Raji (cell line): ENCODE data around the gene ADSL.

Experiments
- POLR2A ChIP-seq: IDR thresholded peaks from 2 replicates; pipeline ENCODE4 v1.6.1; 2011; ENCODE audit warnings: low read depth, low read length, control low read depth; ENCODE audit not compliant: insufficient read depth

Gene ADSL

DNA sequence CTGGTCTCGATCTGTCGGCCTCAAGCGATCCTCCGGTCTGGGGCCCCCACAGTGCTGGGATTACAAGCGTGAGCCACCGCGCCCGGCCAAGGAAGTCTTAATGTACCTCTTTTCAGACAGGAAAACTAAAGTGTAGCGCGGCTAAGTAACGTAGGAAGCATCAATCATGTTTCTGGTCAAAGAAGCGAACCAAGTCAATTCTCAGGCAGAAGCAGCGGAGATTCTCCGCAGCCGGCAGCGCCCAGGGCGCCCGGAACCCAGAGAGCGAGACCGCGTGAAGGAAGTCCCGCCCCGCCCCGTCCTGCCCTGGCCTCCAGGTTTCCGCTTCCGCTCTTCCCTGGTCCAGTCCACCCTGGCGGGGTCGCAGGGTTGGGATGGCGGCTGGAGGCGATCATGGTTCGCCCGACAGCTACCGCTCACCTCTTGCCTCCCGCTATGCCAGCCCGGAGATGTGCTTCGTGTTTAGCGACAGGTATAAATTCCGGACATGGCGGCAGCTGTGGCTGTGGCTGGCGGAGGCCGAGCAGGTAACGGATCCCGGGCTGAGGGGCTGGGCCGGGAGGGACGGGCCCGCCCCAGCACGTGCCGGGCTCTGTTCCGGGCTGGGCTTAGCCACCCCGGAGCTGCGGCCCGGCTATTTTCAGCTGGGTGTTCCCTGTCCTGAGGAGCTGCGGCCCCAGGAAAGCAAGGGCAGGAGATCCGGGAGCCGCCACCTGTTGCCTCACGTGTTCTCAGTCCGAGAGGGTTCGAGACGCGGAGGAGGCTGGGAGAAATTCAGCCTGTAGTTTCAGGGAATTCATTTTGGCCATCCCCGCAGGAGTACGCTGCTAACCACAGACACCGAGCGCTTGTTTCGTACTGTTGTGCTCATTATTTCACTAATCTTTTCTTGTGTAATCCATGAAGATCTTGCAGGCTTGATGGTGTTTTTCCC lies at the start of gene ADSL:
Gene ADSL, plus strand, starts transcription at position 316 of the 934 bp plus-strand sequence. Its CDS starts 59 bp downstream, at position 375.
- peak; percentile 99 for TF ChIP-seq POLR2A

DNA sequence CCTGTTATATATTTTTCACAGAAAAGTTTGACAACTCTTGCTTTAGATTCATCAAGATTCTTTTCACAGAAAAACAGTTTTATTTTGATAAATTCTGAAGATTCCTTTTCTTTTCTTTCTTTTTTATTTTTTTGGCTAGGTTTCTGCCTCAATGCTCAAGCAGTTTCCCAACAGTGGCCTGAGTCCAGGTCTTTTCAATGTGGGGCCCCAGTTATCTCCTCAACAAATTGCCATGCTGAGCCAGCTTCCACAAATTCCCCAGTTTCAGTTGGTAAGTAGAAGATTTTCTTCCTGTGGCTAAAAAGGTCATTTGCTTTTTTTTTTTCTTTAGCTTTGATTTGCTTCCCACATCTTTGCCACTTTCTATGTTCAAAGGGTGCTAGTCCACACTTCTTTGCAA lies 46.0 kb upstream of the ADSL start:
- no peak for TF ChIP-seq POLR2A

DNA sequence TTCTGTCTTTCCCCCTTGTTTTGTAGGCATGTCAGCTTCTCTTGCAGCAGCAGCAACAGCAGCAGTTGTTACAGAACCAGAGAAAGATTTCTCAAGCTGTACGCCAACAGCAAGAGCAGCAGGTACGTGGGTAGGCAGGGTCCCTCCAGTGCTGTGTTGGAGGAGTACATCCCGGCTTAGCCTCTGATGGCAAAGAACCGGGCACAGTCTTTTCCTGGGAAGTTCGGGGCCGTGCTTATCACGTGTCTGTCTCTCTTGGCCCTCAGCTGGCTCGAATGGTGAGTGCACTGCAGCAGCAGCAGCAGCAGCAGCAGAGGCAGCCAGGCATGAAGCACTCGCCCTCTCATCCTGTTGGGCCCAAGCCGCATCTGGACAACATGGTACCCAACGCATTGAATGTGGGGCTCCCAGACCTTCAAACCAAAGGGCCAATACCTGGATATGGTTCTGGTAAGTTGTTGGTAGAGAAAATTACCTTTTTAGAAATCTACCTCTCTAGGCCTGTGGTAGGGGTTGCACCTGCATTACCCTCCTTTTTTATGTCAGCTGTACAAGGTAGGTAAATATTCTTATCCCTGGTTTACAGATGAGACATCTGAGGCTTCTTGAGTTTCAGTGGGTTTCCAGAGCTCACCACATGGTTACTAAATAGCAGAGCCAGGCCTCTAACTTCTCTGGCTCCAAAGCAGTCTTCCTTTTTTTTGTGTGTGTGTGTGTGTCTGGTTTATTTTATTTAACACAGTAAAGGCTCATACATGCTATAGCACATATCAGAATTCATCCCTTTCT lies 45.2 kb upstream of the ADSL start:
- no peak for TF ChIP-seq POLR2A

DNA sequence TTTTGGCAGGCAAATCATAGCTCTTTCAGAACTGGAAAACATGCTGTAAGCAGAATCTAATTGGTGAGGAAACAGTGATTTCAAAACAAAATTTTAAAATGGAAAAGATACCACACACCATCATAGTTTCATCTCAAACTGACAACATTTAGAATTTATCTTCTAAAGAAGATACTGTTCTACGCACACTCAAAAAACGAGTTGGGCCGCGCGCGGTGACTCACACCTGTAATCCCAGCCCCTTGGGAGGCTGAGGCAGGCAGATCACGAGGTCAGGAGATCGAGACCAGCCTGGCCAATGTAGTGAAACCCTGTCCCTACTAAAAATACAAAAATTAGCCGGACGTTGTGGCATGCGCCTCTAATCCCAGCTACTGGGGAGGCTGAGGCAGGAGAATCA lies 44.2 kb upstream of the ADSL start:
- TF ChIP-seq POLR2A = no peak

DNA sequence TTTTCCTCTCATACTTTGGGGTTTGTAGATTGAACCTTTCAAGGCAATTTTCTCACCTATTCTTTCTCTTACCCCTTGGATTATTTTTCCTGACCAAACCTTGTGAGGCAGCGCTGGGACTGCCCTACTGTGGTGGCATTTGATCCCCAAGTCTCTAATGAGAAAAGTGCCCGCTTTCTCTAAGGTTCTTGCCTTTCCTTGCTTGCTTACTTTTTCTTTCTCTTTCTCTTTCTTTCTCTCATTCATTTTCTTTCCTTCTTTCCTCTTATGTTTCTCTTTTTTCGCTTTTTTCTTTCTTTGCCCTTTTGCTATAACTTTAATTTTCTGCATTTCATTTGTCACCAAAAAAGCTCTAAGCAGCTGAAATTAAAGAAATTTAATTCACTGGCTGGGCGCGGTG lies 40.7 kb upstream of the ADSL start:
- no peak for TF ChIP-seq POLR2A

DNA sequence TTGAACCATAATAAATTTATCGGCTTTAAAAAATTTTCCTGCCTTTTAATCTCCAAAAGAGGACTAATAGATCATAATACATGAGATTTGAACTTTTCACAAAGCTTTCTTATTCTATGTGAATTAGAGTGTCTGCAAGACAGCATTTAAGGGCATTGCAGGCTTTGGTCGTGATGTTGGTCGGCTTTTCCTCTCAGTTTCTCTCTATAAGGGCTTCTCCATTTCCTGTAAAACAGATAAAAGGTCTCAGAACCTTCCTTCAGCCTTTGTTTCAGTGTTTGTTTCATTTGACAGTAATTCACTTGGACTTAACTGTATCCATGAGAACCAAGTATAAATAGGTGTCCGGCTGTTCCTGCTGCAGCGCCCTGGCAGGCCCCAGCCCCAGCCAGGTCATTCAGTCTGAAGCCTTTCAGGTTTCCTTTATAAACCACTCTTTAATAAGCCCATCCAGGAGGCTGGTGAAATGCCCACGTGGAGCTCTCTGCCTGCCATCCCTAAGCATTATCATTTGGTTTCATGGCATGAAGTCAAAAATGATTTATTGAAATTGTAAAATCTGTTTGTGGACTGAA lies 37.2 kb upstream of the ADSL start:
- no peak for TF ChIP-seq POLR2A

DNA sequence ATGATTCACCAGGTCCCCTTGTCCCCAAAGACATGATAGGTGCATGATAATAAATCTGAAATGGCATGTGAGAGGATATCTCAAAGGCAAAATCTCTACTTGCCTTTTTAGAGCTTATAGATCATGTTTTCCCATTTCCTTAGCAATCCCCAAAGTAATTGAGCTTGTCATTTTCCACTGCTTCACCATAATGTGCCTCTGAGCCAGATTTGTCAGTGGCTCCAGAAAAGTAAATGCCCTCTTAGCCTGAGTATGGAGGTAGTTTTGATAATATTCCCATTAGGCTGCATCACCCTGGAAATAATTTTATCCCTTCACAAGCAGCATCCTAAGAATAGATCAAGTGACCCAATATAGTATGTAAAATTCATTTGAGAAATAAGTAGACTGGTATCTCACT lies 36.7 kb upstream of the ADSL start:
- TF ChIP-seq POLR2A = no peak

DNA sequence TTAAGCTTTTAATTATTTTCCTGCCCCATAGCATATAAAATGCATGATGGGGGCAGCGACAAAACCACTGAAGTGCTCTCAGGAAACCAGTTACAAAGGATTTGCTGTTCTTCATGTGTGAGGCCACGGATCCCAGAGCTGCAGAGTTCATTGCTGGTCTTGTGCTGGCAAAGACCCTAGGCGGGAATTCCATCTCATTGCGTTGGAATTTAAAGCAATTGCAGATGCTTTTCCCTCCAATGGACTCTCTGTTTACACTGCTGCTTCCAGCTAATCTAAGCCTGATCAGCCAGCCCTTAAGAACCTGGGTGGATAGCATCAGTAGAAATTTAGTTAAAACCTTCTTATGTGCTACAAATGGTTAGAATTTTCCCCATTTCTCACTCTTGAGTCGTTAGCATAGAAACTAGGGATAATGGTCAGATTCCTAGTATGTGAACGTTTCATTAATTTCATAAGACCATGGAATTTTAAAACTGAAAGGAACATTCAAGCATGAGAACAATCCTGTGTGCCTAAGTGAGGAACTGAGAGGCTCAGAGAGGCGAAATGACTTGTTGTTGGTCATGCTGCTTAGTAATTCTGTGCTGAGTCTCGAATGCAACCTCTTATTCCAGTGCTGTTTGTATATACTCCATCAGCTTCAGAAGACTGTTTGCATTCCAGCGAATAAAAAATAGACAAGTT lies 36.1 kb upstream of the ADSL start:
- no peak for TF ChIP-seq POLR2A

DNA sequence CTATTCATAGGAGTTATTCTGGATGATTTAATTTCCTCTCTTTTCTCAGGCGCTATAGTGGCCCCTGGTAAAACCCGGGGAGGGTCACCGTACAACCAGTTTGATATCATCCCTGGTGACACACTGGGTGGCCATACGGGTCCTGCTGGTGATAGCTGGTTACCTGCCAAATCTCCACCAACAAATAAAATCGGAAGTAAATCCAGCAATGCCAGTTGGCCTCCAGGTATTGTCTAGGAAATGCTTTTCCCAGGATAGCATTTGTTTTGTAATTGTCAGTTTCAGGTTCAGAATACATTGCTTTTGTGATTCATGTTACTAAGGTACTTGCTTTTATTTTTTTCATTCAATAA lies 35.6 kb upstream of the ADSL start:
- TF ChIP-seq POLR2A = no peak

DNA sequence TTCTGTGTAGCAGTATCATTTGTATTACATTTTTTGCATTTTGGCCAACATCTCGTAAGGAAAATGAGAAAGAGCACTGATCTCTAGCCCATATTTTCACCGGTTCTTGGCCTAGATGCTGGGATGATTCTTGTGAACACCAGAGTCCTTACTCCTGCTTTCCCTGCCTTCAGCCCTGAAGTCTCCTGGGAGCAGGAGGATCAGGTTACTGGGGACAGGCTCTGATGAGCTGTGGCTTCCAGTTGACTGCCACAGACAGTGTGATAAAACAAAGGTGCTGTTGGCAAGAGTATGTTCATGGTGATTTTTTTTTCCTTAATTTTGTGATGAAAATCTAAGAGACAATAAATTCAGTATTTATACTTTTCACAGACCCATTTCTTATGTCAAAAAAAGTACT lies 34.2 kb upstream of the ADSL start:
- TF ChIP-seq POLR2A = no peak

DNA sequence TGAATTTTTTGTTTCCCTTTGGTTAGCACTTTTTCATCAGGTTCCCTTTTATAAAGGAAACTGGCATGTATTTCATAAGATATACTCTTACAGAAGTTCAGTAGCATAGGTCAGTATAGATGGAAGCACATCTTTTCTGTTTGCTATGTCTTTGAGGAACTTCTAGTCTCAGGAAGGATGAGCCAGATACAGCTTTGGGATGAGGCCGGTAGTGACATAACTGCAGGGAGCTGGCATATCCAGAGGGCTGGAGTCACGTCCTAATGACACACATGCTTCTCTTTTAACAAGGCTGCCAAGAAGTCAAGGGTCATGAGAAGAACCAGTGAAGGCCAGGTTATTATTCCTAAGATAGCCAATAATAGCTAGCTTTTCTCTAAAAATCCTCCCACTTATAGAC lies 33.3 kb upstream of the ADSL start:
- TF ChIP-seq POLR2A = no peak

DNA sequence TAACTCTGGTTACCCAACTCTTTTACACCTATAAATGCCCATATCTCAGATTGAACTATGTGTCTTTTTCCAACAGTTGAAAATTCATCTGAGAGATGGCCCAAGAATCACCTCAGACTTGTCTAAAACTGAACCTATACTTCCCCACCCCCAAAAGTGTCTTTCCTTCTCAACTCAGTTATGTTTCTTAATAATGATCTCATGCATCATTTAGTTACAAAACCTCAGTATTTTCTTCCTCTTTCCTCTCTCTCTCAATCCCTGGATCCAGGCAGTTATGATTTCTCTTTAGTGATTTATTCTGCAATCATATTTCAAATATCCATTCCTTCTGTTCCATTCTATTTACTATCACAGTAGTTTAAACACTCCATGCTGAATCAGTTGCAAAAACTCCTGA lies 32.3 kb upstream of the ADSL start:
- TF ChIP-seq POLR2A = no peak

DNA sequence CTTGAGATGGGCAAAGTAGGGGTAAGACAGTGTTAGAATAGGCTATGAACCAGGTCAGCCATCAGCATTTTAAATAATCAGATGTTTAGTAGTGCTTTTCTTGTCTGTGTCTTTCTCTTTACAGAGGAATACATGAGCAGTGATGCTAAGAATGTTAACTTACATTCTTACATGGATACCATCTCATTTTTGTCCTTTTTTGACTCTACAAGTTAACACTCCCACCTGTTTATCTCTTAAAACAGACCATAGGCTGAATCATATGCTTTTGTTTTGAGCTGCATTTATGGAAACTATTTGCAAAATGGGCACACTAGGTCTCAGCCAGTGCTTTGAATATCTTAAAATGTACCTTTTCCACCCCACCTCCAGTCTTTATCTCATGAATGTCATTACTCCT lies 25.6 kb upstream of the ADSL start:
- no peak for TF ChIP-seq POLR2A

DNA sequence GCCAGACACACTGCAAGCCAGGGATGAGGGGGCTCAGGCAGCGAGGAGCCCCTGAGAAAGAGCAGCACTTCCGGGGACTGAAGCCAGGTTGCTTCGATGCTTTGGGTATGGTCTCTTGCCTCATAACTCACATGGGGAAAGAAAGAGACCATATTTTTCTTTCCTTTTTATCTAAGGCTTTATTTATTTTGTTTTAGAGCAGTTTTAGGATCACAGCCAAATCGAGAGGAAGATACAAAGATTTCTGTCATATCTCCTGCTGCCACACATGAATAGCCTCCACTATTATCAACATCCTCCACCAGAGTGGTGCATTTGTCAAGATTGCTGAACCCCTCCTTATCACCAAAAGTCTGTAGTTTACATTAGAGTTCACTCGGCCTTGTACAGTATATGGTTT lies 24.3 kb upstream of the ADSL start:
- no peak for TF ChIP-seq POLR2A

DNA sequence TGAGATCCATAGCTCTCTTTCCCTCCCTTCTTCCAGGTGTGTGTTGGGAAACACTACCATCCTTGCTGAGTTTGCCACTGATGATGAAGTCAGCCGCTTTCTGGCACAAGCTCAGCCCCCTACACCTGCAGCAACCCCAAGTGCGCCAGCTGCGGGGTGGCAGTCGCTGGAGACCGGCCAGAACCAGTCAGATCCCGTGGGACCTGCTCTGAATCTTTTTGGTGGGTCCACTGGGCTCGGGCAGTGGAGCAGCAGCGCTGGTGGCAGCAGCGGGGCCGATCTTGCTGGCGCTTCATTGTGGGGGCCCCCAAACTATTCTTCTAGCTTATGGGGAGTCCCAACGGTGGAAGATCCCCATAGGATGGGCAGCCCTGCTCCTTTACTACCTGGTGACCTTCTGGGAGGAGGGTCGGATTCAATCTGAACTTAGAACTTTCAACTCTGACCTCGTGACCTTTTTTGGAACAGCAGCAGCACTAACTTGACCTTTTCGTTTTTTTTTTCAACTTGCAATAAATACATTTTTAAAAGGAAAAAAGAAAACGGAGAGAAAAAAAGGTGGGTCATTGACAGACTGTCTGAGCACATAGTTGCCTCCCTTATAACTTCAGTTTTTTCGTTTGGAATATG lies 23.4 kb upstream of the ADSL start:
- TF ChIP-seq POLR2A = no peak
